AG09319 (cell line): ENCODE measurements around the gene PNO1.

Experiments
- DNase-seq: peaks from one replicate; pipeline ENCODE4 v3.0.0-alpha.2; 2010; ENCODE audit warnings: low read depth; ENCODE audit errors: extremely low read depth
- TF ChIP-seq, protein P1 (sequence below): IDR thresholded peaks from 2 replicates; pipeline ENCODE4 v1.5.1; 2011; ENCODE audit warnings: low read depth, mild to moderate bottlenecking, inconsistent platforms, low read length, moderate library complexity

Gene PNO1

DNA sequence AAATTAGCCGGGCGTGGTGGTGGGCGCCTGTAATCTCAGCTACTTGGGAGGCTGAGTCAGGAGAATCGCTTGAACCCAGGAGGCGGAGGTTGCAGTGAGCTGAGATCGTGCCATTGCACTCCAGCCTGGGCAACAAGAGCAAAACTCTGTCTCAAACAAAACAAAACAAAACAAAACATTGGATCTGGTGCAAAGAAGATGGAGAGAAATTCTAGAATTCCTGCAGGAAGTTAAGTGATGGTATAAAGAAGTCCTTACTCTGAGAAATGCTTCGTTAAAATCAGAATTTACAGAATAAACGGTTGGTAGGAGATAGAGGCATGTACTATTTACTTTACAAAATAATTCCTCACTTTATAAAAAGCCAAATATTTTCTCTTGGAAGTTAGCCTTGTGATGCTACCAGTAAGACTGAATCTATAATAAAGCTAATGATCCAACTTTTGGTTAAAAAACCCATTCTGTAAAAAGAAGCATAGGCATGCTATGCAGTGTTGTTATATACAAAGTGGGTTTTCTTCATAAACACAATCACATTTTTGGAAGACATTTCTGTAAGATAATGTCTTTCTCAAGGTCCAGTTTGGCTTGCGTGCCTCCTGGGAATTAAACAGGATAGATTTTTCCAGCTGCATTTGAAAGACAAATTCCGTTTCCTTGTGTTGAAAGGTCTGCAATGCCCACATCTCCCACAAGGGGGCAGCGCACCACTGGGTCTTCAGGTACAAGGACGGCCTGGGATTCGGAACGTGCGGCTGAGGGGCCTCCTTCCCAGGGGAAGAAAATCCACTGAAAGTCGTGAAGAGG is 35.6 kb upstream of the PNO1 start:
- TF ChIP-seq, protein P1, sequence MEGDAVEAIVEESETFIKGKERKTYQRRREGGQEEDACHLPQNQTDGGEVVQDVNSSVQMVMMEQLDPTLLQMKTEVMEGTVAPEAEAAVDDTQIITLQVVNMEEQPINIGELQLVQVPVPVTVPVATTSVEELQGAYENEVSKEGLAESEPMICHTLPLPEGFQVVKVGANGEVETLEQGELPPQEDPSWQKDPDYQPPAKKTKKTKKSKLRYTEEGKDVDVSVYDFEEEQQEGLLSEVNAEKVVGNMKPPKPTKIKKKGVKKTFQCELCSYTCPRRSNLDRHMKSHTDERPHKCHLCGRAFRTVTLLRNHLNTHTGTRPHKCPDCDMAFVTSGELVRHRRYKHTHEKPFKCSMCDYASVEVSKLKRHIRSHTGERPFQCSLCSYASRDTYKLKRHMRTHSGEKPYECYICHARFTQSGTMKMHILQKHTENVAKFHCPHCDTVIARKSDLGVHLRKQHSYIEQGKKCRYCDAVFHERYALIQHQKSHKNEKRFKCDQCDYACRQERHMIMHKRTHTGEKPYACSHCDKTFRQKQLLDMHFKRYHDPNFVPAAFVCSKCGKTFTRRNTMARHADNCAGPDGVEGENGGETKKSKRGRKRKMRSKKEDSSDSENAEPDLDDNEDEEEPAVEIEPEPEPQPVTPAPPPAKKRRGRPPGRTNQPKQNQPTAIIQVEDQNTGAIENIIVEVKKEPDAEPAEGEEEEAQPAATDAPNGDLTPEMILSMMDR, result peak; percentile 99
- peak; percentile 82 for DNase-seq

DNA sequence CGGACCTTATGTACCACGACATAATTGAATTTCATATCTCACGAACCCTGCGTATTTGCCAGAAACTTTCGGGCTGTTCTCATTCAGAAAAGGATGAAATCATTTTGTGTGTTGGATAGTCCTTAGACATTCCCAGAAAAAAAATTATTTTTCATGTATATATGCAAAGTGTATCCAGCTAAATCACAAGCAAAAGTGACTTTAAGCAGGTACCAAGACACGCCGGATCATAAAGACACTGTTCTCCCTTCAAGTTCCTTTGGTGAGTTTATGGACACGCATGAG is 35.1 kb upstream of the PNO1 start:
- DNase-seq, result no peak
- TF ChIP-seq, protein P1, result no peak

DNA sequence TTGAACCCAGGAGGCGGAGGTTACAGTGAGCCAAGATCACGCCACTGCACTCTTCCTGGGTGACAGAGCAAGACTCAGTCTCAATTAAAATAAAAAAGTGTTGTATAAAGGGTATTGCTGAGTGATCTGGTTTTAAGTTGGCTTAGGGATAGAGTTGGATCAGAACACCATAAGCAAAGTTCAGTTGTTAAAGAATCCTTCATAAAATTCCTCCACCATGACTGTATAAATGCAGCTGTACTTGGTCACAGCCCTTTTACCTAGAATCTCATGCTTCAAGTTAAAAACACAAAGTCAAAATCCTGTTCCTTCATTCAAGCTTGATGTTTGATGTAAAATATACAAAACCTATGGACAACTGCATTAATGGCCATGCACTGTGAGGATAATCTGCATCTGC is 33.4 kb upstream of the PNO1 start:
- DNase-seq, result no peak
- TF ChIP-seq, protein P1, result no peak

DNA sequence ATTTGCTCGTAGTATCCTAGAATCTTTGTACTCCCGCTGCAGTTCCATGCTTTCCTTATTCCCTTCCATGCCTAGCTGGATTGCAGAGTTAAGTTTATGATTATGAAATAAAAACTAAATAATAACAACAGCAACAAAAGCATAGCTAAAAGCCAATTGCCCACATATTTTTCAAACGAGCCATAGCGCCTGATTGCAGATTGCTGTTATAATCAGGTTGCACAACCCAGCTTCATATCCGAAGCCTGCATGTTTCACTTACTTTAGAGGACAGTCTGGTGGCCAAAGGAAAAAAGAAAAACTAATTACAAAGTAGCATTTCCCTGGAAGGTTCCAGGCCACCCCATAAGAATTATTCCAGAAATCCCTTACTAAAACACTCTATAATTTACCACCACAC is 31.9 kb upstream of the PNO1 start:
- DNase-seq, result peak; percentile 24
- TF ChIP-seq, protein P1, result no peak

DNA sequence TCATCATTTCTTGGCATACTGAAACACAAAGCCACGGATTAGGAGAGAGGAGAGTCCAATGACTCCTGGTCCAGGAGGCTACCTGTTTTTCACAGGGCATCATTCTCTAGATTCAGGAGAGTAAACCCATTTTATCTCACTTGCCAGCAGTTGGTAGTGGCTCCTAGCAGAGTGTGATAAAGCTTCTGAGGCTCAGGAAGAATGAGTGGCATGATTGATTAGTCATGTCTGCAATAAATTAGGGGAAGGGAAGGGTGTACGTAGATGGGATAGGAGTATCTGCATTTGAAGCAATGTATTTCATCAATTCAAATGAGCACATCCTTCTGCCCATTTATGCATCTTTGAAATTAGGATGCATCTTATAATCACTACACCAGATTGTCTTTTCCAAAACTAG is 31.1 kb upstream of the PNO1 start:
- DNase-seq, result no peak
- TF ChIP-seq, protein P1, result no peak

DNA sequence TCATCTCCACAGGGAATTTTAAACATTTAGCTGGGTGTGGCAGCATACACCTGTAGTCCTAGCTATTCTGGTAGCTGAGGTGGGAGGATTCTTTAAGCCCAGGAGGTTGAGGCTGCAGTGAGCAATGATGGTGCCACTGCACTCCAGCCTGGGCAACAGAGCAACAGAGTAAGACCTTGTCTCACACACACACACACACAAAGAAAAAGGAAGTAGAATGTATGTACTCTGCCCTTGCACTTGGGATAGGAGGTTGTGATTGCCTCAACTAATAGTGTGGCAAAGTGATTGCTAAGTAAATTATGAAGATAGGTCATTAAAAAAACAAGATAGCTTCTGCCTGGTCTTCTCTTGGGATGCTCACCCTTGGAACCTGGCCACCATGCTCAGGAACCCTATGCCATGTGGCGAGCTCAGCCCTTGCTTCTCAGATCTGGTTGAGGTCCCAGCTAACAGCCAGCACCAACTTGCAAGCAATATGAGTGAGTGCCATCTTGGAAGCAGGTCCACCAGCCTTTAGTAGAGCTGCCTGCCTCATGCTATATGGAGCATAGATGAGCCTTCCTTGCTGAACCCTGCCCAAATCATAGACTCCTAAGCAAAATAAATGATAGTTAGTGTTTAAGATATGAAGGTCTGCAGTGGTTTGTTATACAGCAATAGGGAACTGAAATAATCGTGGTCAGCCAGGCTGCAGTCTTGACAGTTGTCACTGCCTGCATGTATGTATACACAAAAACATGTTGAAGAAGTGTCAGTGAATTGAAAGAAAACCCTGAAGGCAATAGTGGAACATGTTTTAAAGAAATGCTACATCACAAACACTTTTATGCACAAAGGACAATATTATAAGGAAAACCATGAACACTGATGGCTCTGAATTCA is 30.1 kb upstream of the PNO1 start:
- TF ChIP-seq, protein P1, result no peak
- DNase-seq, result no peak

DNA sequence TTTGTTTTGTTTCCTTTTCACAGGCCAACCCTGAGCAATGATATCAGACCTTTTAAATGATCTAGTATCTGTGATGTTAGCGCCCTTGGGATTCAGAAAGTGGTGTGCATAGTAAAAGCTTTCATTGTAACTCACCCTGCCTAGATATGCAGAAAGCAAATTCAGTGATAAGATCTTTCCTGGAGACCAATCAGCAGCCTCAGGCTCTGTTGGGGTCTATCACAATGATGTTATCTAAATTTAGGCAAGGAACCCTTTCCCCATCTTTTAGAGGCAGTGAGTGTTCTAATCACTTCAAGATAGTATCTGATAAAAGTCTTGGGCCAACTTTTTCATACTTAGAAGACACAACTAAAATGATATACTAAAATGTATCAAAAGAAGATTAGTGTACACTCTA is 23.6 kb upstream of the PNO1 start:
- TF ChIP-seq, protein P1, result no peak
- no peak for DNase-seq
